C4-2B (cell line): Measurements from ENCODE around the gene B4GALT1.

Source experiments
- H3K27ac ChIP-seq: fragments of 450-650 bp; 2 replicates; pipeline ENCODE4 v1.5.1; 2017
- ZFX ChIP-seq: fragments of 450-650 bp; IDR thresholded peaks from 2 replicates; pipeline ENCODE4 v1.6.1; 2017
- TF ChIP-seq, protein P1 (sequence below): fragments of 450-650 bp; conservative IDR thresholded peaks from 2 replicates; pipeline ENCODE4 v1.5.1; 2017; ENCODE audit warnings: mild to moderate bottlenecking

Gene B4GALT1

DNA sequence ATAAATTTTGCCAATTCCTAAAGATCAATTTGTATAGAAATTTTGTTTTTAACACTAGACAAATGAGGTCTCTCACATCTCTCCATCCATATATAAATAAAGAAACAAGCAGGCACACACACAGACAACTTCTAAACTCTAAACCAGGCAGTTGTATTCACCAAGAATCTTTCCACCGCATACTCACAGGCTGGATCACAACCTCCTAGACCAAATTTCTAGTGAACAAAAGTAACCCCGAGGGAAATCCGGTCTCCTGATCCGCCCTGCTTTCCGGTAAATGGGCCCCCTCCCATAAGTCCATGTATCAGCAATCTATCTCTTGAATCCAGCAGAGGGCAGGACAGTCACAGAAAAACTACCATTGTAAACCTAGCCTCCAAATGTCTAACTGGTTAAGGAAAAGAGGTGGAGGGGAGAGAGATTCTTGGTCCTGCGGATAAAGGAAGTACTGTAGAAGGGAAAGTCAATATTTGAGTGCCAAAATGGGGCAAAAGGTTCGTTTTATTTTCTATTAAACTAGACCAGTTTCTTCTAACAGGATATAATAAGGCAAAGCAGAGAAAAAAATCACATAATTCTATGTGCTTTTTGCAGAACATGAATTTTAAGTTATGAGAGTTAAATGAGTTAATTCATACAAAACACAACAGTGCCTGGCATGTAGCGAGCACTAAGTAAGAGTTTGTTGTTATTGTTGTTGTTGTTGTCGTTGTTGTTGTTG, 85.8 kb downstream of the B4GALT1 start:
- H3K27ac ChIP-seq = no peak overlapping the region
- TF ChIP-seq ZFX = no peak
- TF ChIP-seq, protein P1, sequence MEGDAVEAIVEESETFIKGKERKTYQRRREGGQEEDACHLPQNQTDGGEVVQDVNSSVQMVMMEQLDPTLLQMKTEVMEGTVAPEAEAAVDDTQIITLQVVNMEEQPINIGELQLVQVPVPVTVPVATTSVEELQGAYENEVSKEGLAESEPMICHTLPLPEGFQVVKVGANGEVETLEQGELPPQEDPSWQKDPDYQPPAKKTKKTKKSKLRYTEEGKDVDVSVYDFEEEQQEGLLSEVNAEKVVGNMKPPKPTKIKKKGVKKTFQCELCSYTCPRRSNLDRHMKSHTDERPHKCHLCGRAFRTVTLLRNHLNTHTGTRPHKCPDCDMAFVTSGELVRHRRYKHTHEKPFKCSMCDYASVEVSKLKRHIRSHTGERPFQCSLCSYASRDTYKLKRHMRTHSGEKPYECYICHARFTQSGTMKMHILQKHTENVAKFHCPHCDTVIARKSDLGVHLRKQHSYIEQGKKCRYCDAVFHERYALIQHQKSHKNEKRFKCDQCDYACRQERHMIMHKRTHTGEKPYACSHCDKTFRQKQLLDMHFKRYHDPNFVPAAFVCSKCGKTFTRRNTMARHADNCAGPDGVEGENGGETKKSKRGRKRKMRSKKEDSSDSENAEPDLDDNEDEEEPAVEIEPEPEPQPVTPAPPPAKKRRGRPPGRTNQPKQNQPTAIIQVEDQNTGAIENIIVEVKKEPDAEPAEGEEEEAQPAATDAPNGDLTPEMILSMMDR = peak; percentile 86

- no peak overlapping the region for H3K27ac ChIP-seq
Measured at GRCh38 chr9:33080534-33080933, 86.6 kb downstream of the B4GALT1 start.

GRCh38 chr9:33076046-33077004, 90.8 kb downstream of the B4GALT1 start, which contains the start of gene SMU1:
TSS of gene SMU1 (minus strand) at chr9:33076674. CDS start at chr9:33076608, 66 bp downstream.
- H3K27ac ChIP-seq = peak within 1 kb of the TSS; percentile 81
- TF ChIP-seq, protein P1 = no peak
- peak; percentile 94 for TF ChIP-seq ZFX

More at GRCh38 chr9:33080534-33080933, 86.6 kb downstream of the B4GALT1 start:
- TF ChIP-seq, protein P1 = no peak
- no peak for TF ChIP-seq ZFX

- no peak for TF ChIP-seq ZFX
- TF ChIP-seq, protein P1 = no peak
- H3K27ac ChIP-seq = 0 out of 2 replicates have a peak overlapping the region, but pooled peaks have one; percentile 18
Measured at GRCh38 chr9:33068991-33069390, 98.1 kb downstream of the B4GALT1 start.

DNA sequence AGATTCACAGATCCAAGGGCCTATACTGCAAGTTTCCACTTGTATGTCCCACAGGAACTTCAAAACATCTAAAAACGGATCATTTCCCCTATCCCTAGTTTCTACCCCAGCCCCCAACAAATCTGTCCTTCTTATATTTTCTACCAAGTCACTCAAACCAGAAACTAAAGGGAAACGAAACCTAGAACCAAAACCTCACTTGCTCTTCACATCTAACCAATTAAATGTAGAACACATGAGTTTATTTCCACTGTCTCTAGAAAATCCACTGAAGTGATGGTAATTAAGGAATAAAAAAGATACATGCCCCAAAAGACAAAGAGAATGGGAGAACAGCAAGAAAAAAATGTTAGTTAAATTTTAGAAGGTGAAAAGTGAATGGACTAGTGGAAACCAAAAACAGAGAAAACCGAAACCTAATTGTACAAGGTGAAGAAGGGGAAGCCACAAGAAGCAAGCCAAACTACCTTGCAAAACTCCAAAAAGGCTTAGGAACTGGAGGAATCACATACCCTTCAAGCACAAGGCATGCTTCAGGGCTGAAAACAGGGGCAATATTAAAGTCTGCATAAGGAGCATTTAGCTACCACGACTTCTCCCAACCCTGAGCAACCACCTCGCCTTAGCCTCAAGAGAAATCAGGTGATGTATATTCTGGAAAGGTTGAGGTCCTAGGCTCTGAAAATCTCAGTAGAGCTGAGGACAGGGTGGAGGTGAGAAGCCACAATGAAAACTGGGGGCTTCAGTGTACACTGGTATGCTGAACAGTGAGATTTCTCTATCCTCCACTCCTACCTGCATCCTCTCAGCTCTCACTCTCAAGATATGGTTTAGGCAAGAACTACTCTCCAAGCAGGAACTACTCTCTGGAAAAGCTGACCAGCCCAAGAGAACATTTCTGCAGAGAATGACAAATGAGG, 101.7 kb downstream of the B4GALT1 start:
- no peak overlapping the region for H3K27ac ChIP-seq
- TF ChIP-seq ZFX = no peak
- TF ChIP-seq, protein P1 = no peak
